Bronchial epithelial cell (primary cell): Measurements from ENCODE around the gene CRACDL. TPM values are rescaled to one million over a fixed set of nuclear protein-coding genes. Genes with fewer than 3 reads are reported as not detected.
A peak's percentile ranks its signal among the peaks of the same experiment; 100 is the strongest.
"Not testable (repeated sequence)": the region's sequence is repeated elsewhere in the genome, so short reads cannot be mapped to it uniquely, and the experiment has no call there.

Experiments used
- DNase-seq: peaks from one replicate; pipeline ENCODE4 v3.0.0-alpha.2; 2010; ENCODE audit warnings: low read depth
- FAIRE-seq: peaks from 2 replicates; lab custom pipeline; 2011; peaks lifted over from hg19 to GRCh38; lab: Jason Lieb, UNC
- H3K27me3 ChIP-seq: 2 replicates; pipeline ENCODE4 v1.5.1; 2011; ENCODE audit warnings: low read length; ENCODE audit not compliant: control insufficient read depth, insufficient read depth
- H3K36me3 ChIP-seq: 2 replicates; pipeline ENCODE4 v1.5.1; 2011; ENCODE audit warnings: low read length; ENCODE audit not compliant: control insufficient read depth, insufficient read depth
- H3K4me3 ChIP-seq: 2 replicates; pipeline ENCODE4 v1.5.1; 2011; ENCODE audit warnings: mild to moderate bottlenecking, low read depth, low read length, control low read depth
- CTCF ChIP-seq: IDR thresholded peaks from 2 replicates; pipeline ENCODE4 v1.5.1; 2011; ENCODE audit warnings: mild to moderate bottlenecking, moderate library complexity, low read length, control low read depth, inconsistent platforms; ENCODE audit not compliant: insufficient read depth, severe bottlenecking
- total RNA-seq: library from RNA; depleted of rRNA; stranded (reverse); fragments of >200 nt; gene quantifications from 2 replicates; pipeline ENCODE4 v1.2.1, GENCODE V29; 2014

Gene CRACDL
- total RNA-seq, 1 donor from 2014 or later = 0.26 TPM

GRCh38 chr2:98882971-98883779 lies 52.9 kb downstream of the CRACDL start:
- DNase-seq = no peak
- FAIRE-seq = no peak
- no peak overlapping the region for H3K4me3 ChIP-seq
- no peaks in the 10 kb centered on the region for H3K27me3 ChIP-seq
- H3K36me3 ChIP-seq = no peaks in the 10 kb centered on the region
- no peak for TF ChIP-seq CTCF

- no peak for DNase-seq
- FAIRE-seq = no peak
- TF ChIP-seq CTCF = no peak
- no peaks in the 10 kb centered on the region for H3K36me3 ChIP-seq
- H3K27me3 ChIP-seq = no peaks in the 10 kb centered on the region
- H3K4me3 ChIP-seq = no peak overlapping the region
These were observed 53.7 kb downstream of the CRACDL start for GRCh38 chr2:98882368-98882767.

- FAIRE-seq (peak; percentile 55), DNase-seq (peak; percentile 22)
- Histone ChIP-seq H3K4me3 (no peak overlapping the region), H3K36me3 (no peaks in the 10 kb centered on the region), H3K27me3 (no peaks in the 10 kb centered on the region)
- TF ChIP-seq CTCF = no peak
These were observed 54.8 kb downstream of the CRACDL start for GRCh38 chr2:98881153-98881650.

- Histone ChIP-seq H3K36me3 (no peaks in the 10 kb centered on the region), H3K27me3 (no peaks in the 10 kb centered on the region), H3K4me3 (no peak overlapping the region)
- no peak for FAIRE-seq
- no peak for TF ChIP-seq CTCF
- no peak for DNase-seq
These were observed 55.5 kb downstream of the CRACDL start for GRCh38 chr2:98880266-98881152.

GRCh38 chr2:98877658-98878057 lies 58.4 kb downstream of the CRACDL start:
- not testable (repeated sequence) for DNase-seq, H3K27me3 ChIP-seq, H3K36me3 ChIP-seq, FAIRE-seq, H3K4me3 ChIP-seq

GRCh38 chr2:98876741-98877140 lies 59.3 kb downstream of the CRACDL start:
- no peak overlapping the region for H3K4me3 ChIP-seq
- no peaks in the 10 kb centered on the region for H3K36me3 ChIP-seq
- no peak for TF ChIP-seq CTCF
- H3K27me3 ChIP-seq = no peaks in the 10 kb centered on the region
- no peak for FAIRE-seq
- DNase-seq = no peak
